Epithelial cell of prostate (primary cell): ENCODE measurements around the gene MUC6.

Source experiments
- DNase-seq: peaks from one replicate; pipeline ENCODE4 v3.0.0-alpha.2; 2011; ENCODE audit warnings: low read depth, low spot score
- H3K27ac ChIP-seq: fragments of 450-650 bp; 2 replicates; pipeline ENCODE4 v1.5.1; 2017; ENCODE audit warnings: mild to moderate bottlenecking

The MUC6 gene

GRCh38 chr11:1053121-1053901, 16.8 kb upstream of the MUC6 start:
- no peak for DNase-seq
- no peak overlapping the region for H3K27ac ChIP-seq

- DNase-seq, result no peak
- no peak overlapping the region for H3K27ac ChIP-seq
Measured at GRCh38 chr11:1052133-1053011, 15.9 kb upstream of the MUC6 start.

- H3K27ac ChIP-seq, result no peak overlapping the region
- DNase-seq, result no peak
Measured at GRCh38 chr11:1051356-1052132, 15.0 kb upstream of the MUC6 start.

GRCh38 chr11:1050581-1051355, 14.2 kb upstream of the MUC6 start:
- H3K27ac ChIP-seq, result no peak overlapping the region
- peak; percentile 53 for DNase-seq

- H3K27ac ChIP-seq, result no peak overlapping the region
- DNase-seq, result no peak
Measured at GRCh38 chr11:1049911-1050580, 13.5 kb upstream of the MUC6 start.

GRCh38 chr11:1049431-1049891, 12.9 kb upstream of the MUC6 start:
- no peak for DNase-seq
- H3K27ac ChIP-seq, result no peak overlapping the region

GRCh38 chr11:1049071-1049405, 12.5 kb upstream of the MUC6 start:
- no peak overlapping the region for H3K27ac ChIP-seq
- no peak for DNase-seq

- no peak for DNase-seq
Measured at GRCh38 chr11:1048375-1049070, 12.0 kb upstream of the MUC6 start.

GRCh38 chr11:1047595-1048156, 11.2 kb upstream of the MUC6 start:
- H3K27ac ChIP-seq, result no peak overlapping the region
- no peak for DNase-seq

More at GRCh38 chr11:1048375-1049070, 12.0 kb upstream of the MUC6 start:
- H3K27ac ChIP-seq, result no peak overlapping the region

- no peak for DNase-seq
- no peak overlapping the region for H3K27ac ChIP-seq
Measured at GRCh38 chr11:1044160-1044559, 7.6 kb upstream of the MUC6 start.

GRCh38 chr11:1043563-1044096, 7.1 kb upstream of the MUC6 start:
- no peak overlapping the region for H3K27ac ChIP-seq

GRCh38 chr11:1042626-1043562, 6.4 kb upstream of the MUC6 start:
- DNase-seq, result no peak
- no peak overlapping the region for H3K27ac ChIP-seq

More at GRCh38 chr11:1043563-1044096, 7.1 kb upstream of the MUC6 start:
- no peak for DNase-seq

- no peak overlapping the region for H3K27ac ChIP-seq
- DNase-seq, result no peak
Measured at GRCh38 chr11:1041936-1042608, 5.6 kb upstream of the MUC6 start.

GRCh38 chr11:1041471-1041870, 5.0 kb upstream of the MUC6 start:
- DNase-seq, result no peak
- no peak overlapping the region for H3K27ac ChIP-seq

GRCh38 chr11:1041149-1041467, 4.6 kb upstream of the MUC6 start:
- no peak for DNase-seq
- no peak overlapping the region for H3K27ac ChIP-seq

- no peak overlapping the region for H3K27ac ChIP-seq
- DNase-seq, result no peak
Measured at GRCh38 chr11:1040428-1041148, 4.1 kb upstream of the MUC6 start.
